MM.1S (cell line): ENCODE data around the gene NGEF.
"Not testable (repeated sequence)": the region's sequence is repeated elsewhere in the genome, so short reads cannot be mapped to it uniquely, and the experiment has no call there.

Source experiments
- CTCF ChIP-seq: fragments of 300-600 bp; sonication (generic); IDR thresholded peaks from 2 replicates; pipeline ENCODE4 v1.5.1; 2016; ENCODE audit warnings: antibody characterized with exemption, low read length, mixed read lengths
- EZH2 ChIP-seq: fragments of 300-600 bp; sonication (generic); optimal IDR thresholded peaks from 2 replicates; pipeline ENCODE3; 2017; ENCODE audit warnings: low read depth, mild to moderate bottlenecking, antibody characterized with exemption, low read length, mixed read lengths
- EZH2phosphoT487 ChIP-seq: fragments of 300-600 bp; sonication (generic); IDR thresholded peaks from 2 replicates; pipeline ENCODE4 v1.6.1; 2018; ENCODE audit warnings: antibody characterized with exemption, low read length

GRCh38 chr2:232852081-232852480, 161.0 kb downstream of the NGEF start:
- not testable (repeated sequence) for TF ChIP-seq EZH2, CTCF, EZH2phosphoT487
